Kidney (tissue), 14 donors: ENCODE data around the gene PCDH9. TPM values are rescaled to one million over a fixed set of nuclear protein-coding genes. Genes with fewer than 3 reads are reported as not detected.

Experiments
- DNase-seq, 5 donors: peaks; one replicate each; pipeline ENCODE4 v3.0.0-alpha.2; 2013 to 2020
- FAIRE-seq: peaks from 2 replicates; lab custom pipeline; 2012; peaks lifted over from hg19 to GRCh38; lab: Jason Lieb, UNC
- H3K27ac ChIP-seq, 2 donors: one replicate each; pipeline ENCODE4 v1.7.0; 2013; ENCODE audit warnings: low read depth in 2 of 2, low read length in 2 of 2, inconsistent platforms in 1 of 2
- H3K27me3 ChIP-seq: one replicate; pipeline ENCODE4 v1.7.1; 2013; ENCODE audit warnings: low read length, inconsistent platforms; ENCODE audit not compliant: control insufficient read depth, insufficient read depth
- H3K36me3 ChIP-seq, 3 donors: one replicate each; pipeline versions ENCODE4 v1.7.0 to v1.7.1; 2013; ENCODE audit warnings: low read length in 3 of 3, control low read depth in 1 of 3, inconsistent platforms in 1 of 3; ENCODE audit not compliant: insufficient read depth in 3 of 3, control insufficient read depth in 2 of 3
- H3K4me1 ChIP-seq, 3 donors: one replicate each; pipeline versions ENCODE4 v1.7.0 to v1.7.1; 2013; ENCODE audit warnings: low read length in 3 of 3, inconsistent platforms in 1 of 3, low read depth in 1 of 3; ENCODE audit not compliant: control insufficient read depth in 2 of 3, insufficient read depth in 2 of 3
- H3K4me3 ChIP-seq, 3 donors: one replicate each; pipeline versions ENCODE4 v1.7.0 to v1.8.1; 2013; ENCODE audit warnings: low read length in 3 of 3, control low read depth in 1 of 3, inconsistent platforms in 1 of 3
- H3K9ac ChIP-seq, 3 donors: one replicate each; pipeline versions ENCODE4 v1.7.0 to v1.7.1; 2013; ENCODE audit warnings: low read length in 3 of 3, control low read depth in 1 of 3, inconsistent platforms in 1 of 3
- H3K9me3 ChIP-seq, 3 donors: one replicate each; pipeline versions ENCODE4 v1.7.0 to v1.7.1; 2013; ENCODE audit warnings: low read length in 3 of 3, control low read depth in 1 of 3, inconsistent platforms in 1 of 3; ENCODE audit not compliant: control insufficient read depth in 2 of 3, insufficient read depth in 1 of 3
- CTCF ChIP-seq: IDR thresholded peaks from 3 replicates; pipeline ENCODE4 v1.5.1; 2012; ENCODE audit warnings: mild to moderate bottlenecking, moderate library complexity, borderline replicate concordance; ENCODE audit not compliant: insufficient read depth; ENCODE audit errors: extremely low read depth
- intact Hi-C: fragments of 100-400 bp; cut with DNase I; formaldehyde crosslinking; loops from one replicate; pipeline ENCODE4 v1.11.1; 2022
- polyA plus RNA-seq: library from polyadenylated mRNA; stranded (reverse); fragments of 350-450 nt; fragmentation: Illumina TruSeq; extraction: RNeasy Lipid Tissue Mini Kit (QIAGEN cat#74804); gene quantifications from one replicate; pipeline ENCODE4 v1.2.3, GENCODE V29; 2014; ENCODE audit warnings: low read depth, low replicate concordance; ENCODE audit not compliant: insufficient read depth
- total RNA-seq: library from RNA; stranded (reverse); fragmentation: NEBNext Ultra II Directional; extraction: Animal tissue kit (Norgen Biotek cat#: 25700); gene quantifications from one replicate; pipeline ENCODE4 v1.2.1, GENCODE V29; 2021
- donor health status: control.
- donor health status: control.
- donor health status: control.
- donor health status: control.
- donor health status: control.
- donor health status: DM: yes; HTN: yes; CAD: no.
- donor health status: Normal renal cell carcinoma (clear cell type).

The PCDH9 gene
- total and polyA plus RNA-seq, 2 donors from 2014 or later, result 1.6 to 9.5 TPM

DNA sequence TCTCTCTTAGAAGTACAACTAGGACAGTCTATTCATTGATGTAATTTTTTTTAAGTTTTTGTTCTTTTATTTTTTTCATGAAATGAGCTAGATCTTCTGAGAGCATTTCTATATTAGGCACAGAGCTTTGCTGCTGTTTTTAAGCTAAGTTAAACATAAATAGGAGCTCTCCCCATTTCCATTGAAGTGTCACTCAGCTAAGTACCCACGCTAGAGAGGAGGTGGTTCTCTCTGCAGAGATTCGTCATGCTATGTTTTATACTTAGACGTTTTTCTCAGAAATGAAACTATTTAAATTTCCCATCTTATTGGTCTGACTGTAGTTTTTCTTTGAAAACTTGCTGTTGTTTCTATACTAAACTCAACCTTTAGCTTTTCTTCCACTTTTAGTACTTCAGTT is 271.5 kb downstream of the PCDH9 start:
- Histone ChIP-seq H3K27ac (no peak overlapping the region), H3K9me3 (no peaks in the 10 kb centered on the region), H3K27me3 (no peaks in the 10 kb centered on the region), H3K36me3 (no peaks in the 10 kb centered on the region), H3K9ac (no peak overlapping the region), H3K4me1 (no peaks in the 10 kb centered on the region), H3K4me3 (no peak overlapping the region)
- no peak for TF ChIP-seq CTCF
- DNase-seq, result no peak
- no peak for FAIRE-seq
- intact Hi-C loops, result no loop called here

- Histone ChIP-seq H3K4me1 (peaks cover 0 to 5% (median 0%) of the 10 kb centered on the region in 3 donors), H3K27ac (no peak overlapping the region), H3K36me3 (no peaks in the 10 kb centered on the region), H3K9ac (no peak overlapping the region), H3K9me3 (no peaks in the 10 kb centered on the region), H3K27me3 (no peaks in the 10 kb centered on the region), H3K4me3 (no peak overlapping the region)
- FAIRE-seq (no peak), DNase-seq (no peak)
- TF ChIP-seq CTCF, result no peak
- intact Hi-C loops, result no loop called here
Observed at GRCh38 chr13:66952507-66952906, 277.6 kb downstream of the PCDH9 start.

DNA sequence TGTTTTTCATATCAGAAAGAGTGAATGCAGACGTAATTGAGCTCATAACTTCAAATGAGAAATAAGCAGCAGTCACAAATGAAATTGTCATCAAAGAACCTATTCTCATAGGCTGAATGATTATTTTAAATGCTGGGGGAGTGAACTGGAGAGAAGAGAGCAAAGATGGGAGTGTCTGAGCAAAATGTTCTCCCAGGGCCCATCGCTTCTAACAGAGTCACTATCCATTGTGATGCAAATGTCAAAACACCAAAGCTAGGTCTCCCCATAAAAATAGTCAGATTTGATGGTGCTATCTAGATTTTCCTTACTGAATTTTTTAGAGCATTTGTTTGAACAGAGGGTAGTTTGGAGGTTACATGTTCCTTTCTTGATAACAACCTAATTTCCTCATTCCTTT is 278.7 kb downstream of the PCDH9 start:
- FAIRE-seq, result no peak
- intact Hi-C loops, result no loop called here
- Histone ChIP-seq H3K36me3 (no peaks in the 10 kb centered on the region), H3K9ac (no peak overlapping the region), H3K27me3 (no peaks in the 10 kb centered on the region), H3K4me3 (no peak overlapping the region), H3K27ac (no peak overlapping the region), H3K4me1 (peaks cover 0 to 5% (median 0%) of the 10 kb centered on the region in 3 donors), H3K9me3 (no peaks in the 10 kb centered on the region)
- no peak for DNase-seq
- no peak for TF ChIP-seq CTCF

DNA sequence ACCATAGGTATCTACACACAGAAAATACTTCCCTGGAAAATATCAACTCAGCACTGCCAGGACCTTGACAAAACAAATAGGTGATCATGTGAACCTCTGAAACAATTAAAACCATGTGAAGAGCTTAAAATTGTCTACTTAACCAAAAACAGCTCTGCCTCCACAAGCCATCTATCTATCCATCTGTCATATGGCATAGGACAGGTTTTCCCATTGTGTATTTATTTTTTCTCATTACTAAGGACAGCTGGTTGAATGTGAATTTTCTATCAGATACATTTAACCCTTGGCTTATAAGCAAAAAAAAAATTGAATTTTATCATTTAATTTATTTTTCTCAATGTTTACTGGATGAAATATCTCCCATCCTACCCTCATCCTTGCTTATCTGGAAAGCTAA is 279.5 kb downstream of the PCDH9 start:
- H3K27me3 ChIP-seq, result no peaks in the 10 kb centered on the region
- H3K9me3 ChIP-seq, result no peaks in the 10 kb centered on the region
- intact Hi-C loops, result no loop called here
- FAIRE-seq (no peak), DNase-seq (no peak)
- peaks cover 0 to 5% (median 0%) of the 10 kb centered on the region in 3 donors for H3K4me1 ChIP-seq
- no peak overlapping the region for H3K27ac ChIP-seq
- no peak overlapping the region for H3K4me3 ChIP-seq
- no peak overlapping the region for H3K9ac ChIP-seq
- no peak for TF ChIP-seq CTCF
- H3K36me3 ChIP-seq, result no peaks in the 10 kb centered on the region
